HG03064 (cell line): ENCODE data around the gene TLCD5.

Source experiments
- ATAC-seq: cut with Tn5 transposase; IDR thresholded peaks from one replicate; pipeline ENCODE4 v1.9.1; 2021; ENCODE audit warnings: low read depth; ENCODE audit not compliant: unreplicated experiment

TLCD5 gene

GRCh38 chr11:120375076-120375475, 50.0 kb downstream of the TLCD5 start:
- no peak for ATAC-seq

GRCh38 chr11:120376547-120377182, 51.6 kb downstream of the TLCD5 start:
- no peak for ATAC-seq

DNA sequence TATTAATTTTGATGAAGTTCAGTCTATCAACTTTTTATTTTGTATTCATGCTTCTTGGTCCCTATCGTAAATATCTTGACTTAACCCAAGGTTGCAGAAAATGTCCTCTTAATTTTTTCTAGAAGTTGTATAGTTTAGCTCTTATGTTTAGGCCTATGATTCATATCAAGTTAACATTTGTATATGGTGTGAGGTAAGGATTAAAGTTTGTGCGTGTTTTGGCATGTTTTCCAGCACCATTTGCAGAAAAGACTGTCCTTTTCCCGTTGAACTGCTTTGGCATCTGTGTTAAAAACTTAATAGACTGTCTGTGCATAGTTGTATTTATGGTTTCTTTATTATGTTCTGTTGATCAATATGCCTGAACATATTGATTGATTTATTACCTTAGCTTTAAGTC, 53.4 kb downstream of the TLCD5 start:
- ATAC-seq = no peak

DNA sequence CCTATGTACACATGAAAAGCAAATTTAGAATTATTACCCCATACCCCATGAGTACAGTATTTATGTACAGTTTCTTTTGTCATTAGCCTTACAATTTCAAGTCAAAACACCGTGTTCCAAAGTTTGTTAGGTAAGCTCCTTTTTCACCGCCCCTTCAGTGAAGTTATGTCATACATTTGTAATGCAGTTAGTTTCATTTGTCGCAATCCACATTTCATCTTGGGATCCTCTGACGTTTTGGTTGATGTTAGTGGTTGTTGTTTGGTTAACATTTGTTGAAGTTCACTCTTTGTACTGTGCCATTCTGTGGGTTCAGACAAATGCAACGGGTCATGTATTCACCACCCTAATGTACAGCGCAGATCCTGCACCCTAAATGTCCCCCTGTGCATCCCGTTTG, 56.3 kb downstream of the TLCD5 start:
- ATAC-seq = no peak
